Naive thymus-derived CD4-positive, alpha-beta T cell (primary cell): ENCODE measurements around the gene NISCH. TPM values are rescaled to one million over a fixed set of nuclear protein-coding genes. Genes with fewer than 3 reads are reported as not detected.

Source experiments
- ATAC-seq: fragments of 150-1000 bp; cut with Tn5 transposase; 2 replicates; pipeline ENCODE4 v1.10.0; 2021; ENCODE audit warnings: mild to moderate bottlenecking, moderate library complexity
- CTCF ChIA-PET: fragments of 350-600 bp; sonication (Branson Sonifier 250); formaldehyde crosslinking; loops from one replicate; lab custom pipeline; 2021; ENCODE audit warnings: antibody characterized with exemption; lab: Charles Lee
- POLR2A ChIA-PET: fragments of 350-600 bp; sonication (Branson Sonifier 250); formaldehyde crosslinking; loops from one replicate; lab custom pipeline; 2021; ENCODE audit warnings: antibody characterized with exemption, inconsistent platforms; lab: Charles Lee
- DNase-seq, 9 donors: peaks; one replicate each; pipeline versions ENCODE4 v3.0.0 to v3.0.0-alpha.2; 2020 to 2022; ENCODE audit warnings: mixed read lengths in 1 of 9
- H3K27ac ChIP-seq: one replicate; pipeline ENCODE4 v1.7.0; 2013; ENCODE audit warnings: mild to moderate bottlenecking, low read depth, low read length, moderate library complexity
- H3K27me3 ChIP-seq, 2 donors: one replicate each; pipeline ENCODE4 v1.7.0; 2013; ENCODE audit warnings: low read length in 2 of 2, mild to moderate bottlenecking in 2 of 2, moderate library complexity in 2 of 2; ENCODE audit not compliant: control insufficient read depth in 2 of 2, insufficient read depth in 2 of 2
- H3K36me3 ChIP-seq, 3 experiments: 1 replicate in 2 of 3; 2 replicates in 1 of 3; pipeline ENCODE4 v1.7.0; 2013; ENCODE audit warnings: low read length in 3 of 3, mild to moderate bottlenecking in 3 of 3, moderate library complexity in 1 of 3; ENCODE audit not compliant: insufficient read depth in 3 of 3, control insufficient read depth in 2 of 3
- H3K4me1 ChIP-seq, 2 donors: one replicate each; pipeline ENCODE4 v1.7.0; 2013; ENCODE audit warnings: low read length in 2 of 2, mild to moderate bottlenecking in 2 of 2, moderate library complexity in 1 of 2; ENCODE audit not compliant: control insufficient read depth in 2 of 2, insufficient read depth in 2 of 2
- H3K4me3 ChIP-seq: 2 replicates; pipeline ENCODE4 v1.7.0; 2013; ENCODE audit warnings: mild to moderate bottlenecking, low read length
- H3K9me3 ChIP-seq, 3 experiments: 1 replicate in 2 of 3; 2 replicates in 1 of 3; pipeline ENCODE4 v1.7.0; 2013; ENCODE audit warnings: low read length in 3 of 3; ENCODE audit not compliant: control insufficient read depth in 2 of 3
- H3K27ac Mint-ChIP-seq, 9 donors: one replicate each; pipeline ENCODE4 v1.8.0; 2020 to 2022; ENCODE audit warnings: mixed read lengths in 9 of 9, mild to moderate bottlenecking in 8 of 9, moderate library complexity in 5 of 9, inconsistent platforms in 2 of 9
- H3K27me3 Mint-ChIP-seq, 5 donors: one replicate each; pipeline ENCODE4 v1.8.0; 2021 to 2022; ENCODE audit warnings: mixed read lengths in 5 of 5, mild to moderate bottlenecking in 1 of 5
- H3K36me3 Mint-ChIP-seq, 5 donors: one replicate each; pipeline ENCODE4 v1.8.0; 2020 to 2022; ENCODE audit warnings: mixed read lengths in 5 of 5, mild to moderate bottlenecking in 3 of 5, inconsistent platforms in 1 of 5
- H3K4me1 Mint-ChIP-seq, 7 donors: one replicate each; pipeline ENCODE4 v1.8.0; 2020 to 2022; ENCODE audit warnings: mixed read lengths in 7 of 7, mild to moderate bottlenecking in 3 of 7, inconsistent platforms in 1 of 7
- H3K4me3 Mint-ChIP-seq, 10 donors: one replicate each; pipeline ENCODE4 v1.8.0; 2020 to 2022; ENCODE audit warnings: mild to moderate bottlenecking in 10 of 10, mixed read lengths in 10 of 10, moderate library complexity in 6 of 10, inconsistent platforms in 2 of 10
- H3K9me3 Mint-ChIP-seq, 11 donors: one replicate each; pipeline ENCODE4 v1.8.0; 2020 to 2022; ENCODE audit warnings: mixed read lengths in 11 of 11, mild to moderate bottlenecking in 4 of 11, inconsistent platforms in 1 of 11, moderate library complexity in 1 of 11
- intact Hi-C, 2 donors: fragments of 100-400 bp; cut with micrococcal nuclease; formaldehyde crosslinking; loops; one replicate each; pipeline ENCODE4 v1.15.1; 2023
- polyA plus RNA-seq, 2 donors: library from polyadenylated mRNA; unstranded; fragments of 300-500 nt; fragmentation: Illumina TruSeq; gene quantifications; one replicate each; pipeline ENCODE4 v1.2.3, GENCODE V29; 2021
- total RNA-seq, 6 experiments: library from RNA in 5 of 6; stranded (reverse) in 5 of 6; gene quantifications; 1 replicate in 5 of 6; 2 replicates in 1 of 6; pipeline ENCODE4 v1.2.3 and lab custom pipeline; 2021 to 2026

Gene NISCH
- total and polyA plus RNA-seq, 7 experiments from 2014 or later = 21.4 to 210 (median 131) TPM

DNA sequence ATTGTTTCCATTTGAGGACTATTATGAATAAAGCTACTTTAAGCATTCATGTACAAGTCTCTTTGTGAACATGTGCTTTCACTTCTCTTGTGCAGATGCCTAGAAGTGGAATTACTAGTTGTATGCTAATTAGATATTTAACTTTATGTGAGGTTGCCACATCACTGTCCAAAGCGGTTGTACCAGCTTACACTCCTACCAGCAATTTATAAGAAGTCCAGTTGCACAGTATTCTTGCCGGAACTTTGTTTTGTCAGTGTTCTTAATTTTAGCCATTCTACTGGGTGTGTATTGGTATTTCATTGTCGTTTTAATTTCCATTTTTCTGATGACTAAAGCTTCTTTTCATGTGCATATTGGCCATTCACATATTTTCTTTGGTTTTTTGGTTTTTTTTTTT is 39.6 kb upstream of the NISCH start:
- H3K27ac ChIP-seq = no peak overlapping the region
- intact Hi-C loops = no loop called here
- no peak overlapping the region for H3K4me3 ChIP-seq
- peaks cover 0 to 1% (median 0%) of the 10 kb centered on the region in 11 donors for H3K9me3 Mint-ChIP-seq
- DNase-seq (no peak), ATAC-seq (no peak)
- H3K27me3 ChIP-seq = no peaks in the 10 kb centered on the region
- peaks cover 0 to 16% (median 11%) of the 10 kb centered on the region in 5 donors for H3K36me3 Mint-ChIP-seq
- peaks cover 17 to 42% (median 33%) of the 10 kb centered on the region in 7 donors for H3K4me1 Mint-ChIP-seq
- H3K4me1 ChIP-seq = peaks cover 14 to 17% of the 10 kb centered on the region in 2 donors
- no peak overlapping the region for H3K27ac Mint-ChIP-seq
- H3K27me3 Mint-ChIP-seq = no peaks in the 10 kb centered on the region
- CTCF ChIA-PET = no interaction called here
- H3K9me3 ChIP-seq = no peaks in the 10 kb centered on the region
- no peak overlapping the region for H3K4me3 Mint-ChIP-seq
- H3K36me3 ChIP-seq = peaks cover 0 to 6% (median 0%) of the 10 kb centered on the region in 3 experiments
- POLR2A ChIA-PET = no interaction called here

DNA sequence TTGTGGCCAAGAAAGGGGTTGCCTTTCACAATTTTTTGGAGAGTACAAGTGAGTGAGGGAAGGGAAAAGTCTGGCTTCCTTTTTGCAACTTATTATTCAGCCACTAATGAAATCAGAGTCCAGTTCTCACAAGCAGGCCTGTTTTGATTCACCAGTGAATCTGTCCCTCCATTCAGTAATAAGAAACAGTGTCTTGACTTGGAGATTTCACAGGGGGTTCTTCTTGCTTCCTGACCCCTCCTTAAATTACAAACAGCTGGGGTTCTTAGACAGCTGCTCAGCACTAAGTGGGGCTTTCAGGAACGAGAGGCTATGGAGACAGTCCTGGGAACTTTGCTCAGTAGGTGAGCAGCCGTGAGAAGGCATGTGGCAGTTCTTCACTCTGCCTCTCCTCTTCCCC is 35.0 kb upstream of the NISCH start:
- H3K4me3 ChIP-seq = no peak overlapping the region
- no peaks in the 10 kb centered on the region for H3K27me3 ChIP-seq
- DNase-seq = no peak
- Mint-ChIP-seq H3K27ac (peak overlapping the region in 1 of 9 donors; percentile 40), H3K9me3 (peaks cover 0 to 1% (median 0%) of the 10 kb centered on the region in 11 donors), H3K36me3 (peaks cover 0 to 18% (median 7%) of the 10 kb centered on the region in 5 donors), H3K4me1 (peaks cover 2 to 12% (median 7%) of the 10 kb centered on the region in 7 donors), H3K27me3 (peaks cover 0 to 6% (median 0%) of the 10 kb centered on the region in 5 donors), H3K4me3 (no peak overlapping the region)
- ATAC-seq = no peak
- no peaks in the 10 kb centered on the region for H3K4me1 ChIP-seq
- H3K9me3 ChIP-seq = no peaks in the 10 kb centered on the region
- peaks cover 0 to 6% (median 0%) of the 10 kb centered on the region in 3 experiments for H3K36me3 ChIP-seq
- ChIA-PET POLR2A (no interaction called here), CTCF (no interaction called here)
- intact Hi-C loops = no loop called here
- H3K27ac ChIP-seq = no peak overlapping the region

DNA sequence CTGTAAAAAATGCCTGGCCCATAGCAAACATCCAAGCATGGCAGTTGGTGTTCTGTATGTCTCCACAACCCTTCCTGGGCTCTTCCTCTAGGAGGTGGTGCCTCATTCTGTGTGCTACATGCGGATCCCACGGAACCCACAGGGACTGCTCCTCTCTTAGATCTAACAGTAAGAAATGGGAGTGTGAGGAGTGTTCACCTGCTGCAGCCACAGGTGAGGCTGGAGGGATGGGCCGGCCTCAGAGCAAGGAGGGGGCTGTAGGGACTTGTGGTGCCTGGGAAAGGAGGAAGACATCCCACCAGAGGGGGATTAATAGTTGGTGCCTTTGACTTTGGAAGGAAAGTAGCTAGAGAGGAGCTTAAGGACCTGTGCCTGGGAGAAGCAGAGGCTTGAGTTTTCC is 32.7 kb upstream of the NISCH start:
- intact Hi-C loops = no loop called here
- Histone ChIP-seq H3K4me3 (no peak overlapping the region), H3K27ac (no peak overlapping the region), H3K27me3 (no peaks in the 10 kb centered on the region), H3K4me1 (no peaks in the 10 kb centered on the region), H3K36me3 (peaks cover 0 to 6% (median 0%) of the 10 kb centered on the region in 3 experiments), H3K9me3 (no peaks in the 10 kb centered on the region)
- Mint-ChIP-seq H3K27ac (peak overlapping the region in 3 of 9 donors; percentile 28 to 65 (median 48)), H3K4me3 (no peak overlapping the region), H3K36me3 (peaks cover 0 to 15% (median 5%) of the 10 kb centered on the region in 5 donors), H3K4me1 (peaks cover 0 to 4% (median 2%) of the 10 kb centered on the region in 7 donors), H3K9me3 (peaks cover 0 to 1% (median 0%) of the 10 kb centered on the region in 11 donors), H3K27me3 (peaks cover 0 to 13% (median 0%) of the 10 kb centered on the region in 5 donors)
- ChIA-PET POLR2A (no interaction called here), CTCF (interaction anchor here (0.5 to 1.8 kb wide), 2 partner anchors 10 to 28 kb away, joined by 3 to 4 read pairs; no protein-coding TSS in a partner anchor)
- no peak for ATAC-seq
- no peak for DNase-seq

DNA sequence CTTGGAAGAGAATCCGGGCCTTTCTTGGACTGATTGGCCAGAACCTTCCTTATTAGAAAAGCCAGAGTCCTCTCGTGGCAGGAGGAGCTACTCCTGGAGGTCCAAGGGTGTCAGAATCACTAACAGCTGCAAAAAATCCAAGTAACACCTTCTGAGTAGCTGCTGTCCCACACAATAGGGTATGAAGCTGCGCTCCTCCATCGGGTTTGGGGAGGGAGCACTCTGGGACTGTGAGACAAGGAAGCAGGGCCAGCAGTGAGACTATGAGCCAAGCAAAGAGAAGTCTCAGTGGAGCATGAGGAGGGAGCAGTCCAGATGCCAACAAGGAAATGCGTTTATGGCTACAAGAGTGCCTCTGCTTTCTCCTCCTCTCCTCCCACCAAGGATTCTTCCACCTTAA is 32.2 kb upstream of the NISCH start:
- Histone ChIP-seq H3K4me1 (no peaks in the 10 kb centered on the region), H3K36me3 (peaks cover 0 to 6% (median 0%) of the 10 kb centered on the region in 3 experiments), H3K4me3 (no peak overlapping the region), H3K27ac (no peak overlapping the region), H3K27me3 (no peaks in the 10 kb centered on the region), H3K9me3 (no peaks in the 10 kb centered on the region)
- intact Hi-C loops = no loop called here
- H3K9me3 Mint-ChIP-seq = peaks cover 0 to 1% (median 0%) of the 10 kb centered on the region in 11 donors
- H3K27ac Mint-ChIP-seq = peak overlapping the region in 1 of 9 donors; percentile 28
- peaks cover 0 to 17% (median 0%) of the 10 kb centered on the region in 5 donors for H3K27me3 Mint-ChIP-seq
- ATAC-seq = no peak
- DNase-seq = no peak
- H3K36me3 Mint-ChIP-seq = peaks cover 0 to 15% (median 5%) of the 10 kb centered on the region in 5 donors
- POLR2A ChIA-PET = no interaction called here
- H3K4me1 Mint-ChIP-seq = no peaks in the 10 kb centered on the region
- CTCF ChIA-PET = interaction anchor here (0.5 kb wide), 1 partner anchor 28 kb away, joined by 3 read pairs; no protein-coding TSS in a partner anchor
- no peak overlapping the region for H3K4me3 Mint-ChIP-seq

DNA sequence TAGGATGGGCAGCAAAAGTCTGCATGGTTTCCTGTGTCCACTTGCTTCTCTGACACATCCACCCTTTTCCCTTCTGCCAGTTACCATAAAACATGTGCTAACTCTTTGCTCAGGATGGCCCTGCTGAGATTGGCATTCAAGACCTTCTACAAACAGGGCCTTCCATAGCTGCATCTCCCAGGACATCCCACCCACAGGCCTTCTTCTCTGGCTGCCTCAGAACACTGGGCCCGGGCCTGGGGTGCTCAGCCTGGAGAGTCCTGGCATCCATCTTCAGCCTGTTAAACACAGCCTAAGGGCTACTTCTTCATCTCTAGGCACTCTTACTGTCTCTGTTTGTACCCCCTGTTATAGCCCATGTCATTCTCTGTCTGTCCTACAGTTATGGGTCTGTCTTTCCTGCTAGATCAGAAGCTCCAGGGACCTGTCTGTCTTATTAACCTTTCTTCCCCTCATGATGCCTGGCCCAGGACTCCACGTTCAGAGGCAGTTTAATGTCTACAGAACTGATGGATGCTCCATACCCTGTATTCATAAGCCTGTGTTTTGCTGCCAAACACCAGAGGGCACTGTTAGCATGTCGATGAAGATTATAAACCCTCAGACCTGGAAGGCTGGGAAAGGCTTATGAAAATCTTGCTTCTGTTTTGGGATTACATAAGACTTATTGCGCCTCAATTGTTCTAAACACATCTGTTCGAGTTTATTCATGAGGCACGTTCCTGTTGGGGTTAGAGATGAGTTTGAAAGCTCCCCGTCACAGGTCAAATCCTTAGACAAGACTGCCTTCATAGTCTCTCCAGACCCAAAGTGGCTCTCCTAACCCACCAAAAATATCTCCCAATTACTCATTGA is 27.0 kb upstream of the NISCH start:
- H3K4me1 ChIP-seq = no peaks in the 10 kb centered on the region
- peaks cover 0 to 5% (median 0%) of the 10 kb centered on the region in 7 donors for H3K4me1 Mint-ChIP-seq
- ATAC-seq (peak; percentile 78), DNase-seq (peak in 5 of 9 donors; percentile 21 to 43 (median 28))
- ChIA-PET CTCF (interaction anchor here (1.3 to 2.9 kb wide), 3 partner anchors 15 to 25 kb away, joined by 3 to 26 read pairs (median 3); no protein-coding TSS in a partner anchor), POLR2A (interaction anchor here (0.6 to 0.8 kb wide), 2 partner anchors 15 to 147 kb away, joined by 3 to 4 read pairs; no protein-coding TSS in a partner anchor)
- H3K36me3 ChIP-seq = no peaks in the 10 kb centered on the region
- no peak overlapping the region for H3K4me3 ChIP-seq
- peak overlapping the region in 1 of 9 donors; percentile 57 for H3K27ac Mint-ChIP-seq
- peaks cover 0 to 20% (median 0%) of the 10 kb centered on the region in 5 donors for H3K27me3 Mint-ChIP-seq
- H3K36me3 Mint-ChIP-seq = no peaks in the 10 kb centered on the region
- no peaks in the 10 kb centered on the region for H3K27me3 ChIP-seq
- H3K4me3 Mint-ChIP-seq = no peak overlapping the region
- no peak overlapping the region for H3K27ac ChIP-seq
- intact Hi-C loops = loop anchor here (1.0 kb wide), 2 partner anchors 16 to 19 kb away; no protein-coding TSS in a partner anchor
- H3K9me3 Mint-ChIP-seq = no peaks in the 10 kb centered on the region
- H3K9me3 ChIP-seq = no peaks in the 10 kb centered on the region

DNA sequence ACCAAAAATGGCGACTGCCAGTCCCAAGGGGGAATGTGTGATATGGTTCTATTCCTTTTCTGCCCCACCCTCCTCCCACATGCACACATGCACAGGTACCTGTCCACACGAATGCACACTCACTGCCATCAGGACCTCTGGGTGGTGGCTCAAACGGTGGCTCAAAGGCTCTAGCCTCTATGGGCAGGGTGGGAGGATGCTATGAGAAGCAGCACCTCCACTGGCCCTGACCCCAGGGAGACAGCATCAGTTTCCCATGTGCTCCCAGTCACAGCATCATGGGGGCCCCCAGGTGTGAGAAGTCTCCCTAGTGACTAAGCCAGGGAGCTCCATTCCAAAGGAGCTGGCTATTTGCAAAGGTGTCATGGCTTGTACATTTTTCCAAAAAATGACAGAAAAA is 26.4 kb upstream of the NISCH start:
- H3K4me1 Mint-ChIP-seq = peaks cover 0 to 5% (median 0%) of the 10 kb centered on the region in 7 donors
- Histone ChIP-seq H3K36me3 (no peaks in the 10 kb centered on the region), H3K9me3 (no peaks in the 10 kb centered on the region), H3K4me3 (no peak overlapping the region), H3K27me3 (no peaks in the 10 kb centered on the region), H3K4me1 (no peaks in the 10 kb centered on the region), H3K27ac (no peak overlapping the region)
- H3K27ac Mint-ChIP-seq = no peak overlapping the region
- H3K9me3 Mint-ChIP-seq = no peaks in the 10 kb centered on the region
- H3K4me3 Mint-ChIP-seq = no peak overlapping the region
- CTCF ChIA-PET = interaction anchor here (1.3 to 2.9 kb wide), 2 partner anchors 16 to 18 kb away, joined by 3 to 26 read pairs; no protein-coding TSS in a partner anchor
- intact Hi-C loops = no loop called here
- DNase-seq (no peak), ATAC-seq (no peak)
- POLR2A ChIA-PET = no interaction called here
- peaks cover 0 to 21% (median 0%) of the 10 kb centered on the region in 5 donors for H3K27me3 Mint-ChIP-seq
- H3K36me3 Mint-ChIP-seq = no peaks in the 10 kb centered on the region
